ENCODE measurements around the gene COL11A2. TPM values are rescaled to one million over a fixed set of nuclear protein-coding genes. Genes with fewer than 3 reads are reported as not detected.

Gene COL11A2
- total RNA-seq, 1 donor from 2014 or later = 11.9 TPM

DNA sequence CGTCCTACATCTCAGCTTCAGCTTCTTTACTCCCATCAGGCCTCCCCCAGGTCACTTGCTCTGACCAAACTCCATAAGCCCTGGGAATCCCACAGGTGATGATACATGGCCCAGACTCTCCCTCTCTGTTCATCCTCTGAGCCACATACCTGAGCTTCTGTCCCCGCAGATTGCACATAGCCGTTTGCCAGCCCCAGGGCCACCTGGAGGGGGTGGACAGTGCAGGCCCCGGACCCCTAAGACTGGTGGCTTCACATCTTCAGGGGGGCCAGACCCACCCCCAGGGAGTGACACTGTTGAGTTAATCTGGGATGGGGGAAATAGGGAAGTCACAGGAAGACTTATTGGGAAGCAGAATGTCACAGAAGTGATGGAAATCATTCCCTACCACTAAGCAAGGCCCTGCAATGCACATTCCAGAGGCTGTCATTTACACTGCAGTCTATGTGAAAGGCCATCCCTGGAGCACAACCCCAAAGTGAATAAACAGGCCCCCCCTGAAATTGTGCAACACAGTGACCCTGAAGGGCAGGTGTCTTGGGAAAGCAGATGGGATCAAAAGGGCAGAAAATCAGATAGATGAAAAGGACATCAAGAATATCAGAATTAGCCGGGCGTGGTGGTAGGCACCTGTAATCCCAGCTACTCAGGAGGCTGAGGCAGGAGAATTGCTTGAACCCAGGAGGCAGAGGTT lies 6.0 kb upstream of the COL11A2 start:
- TF ChIP-seq, protein P1, sequence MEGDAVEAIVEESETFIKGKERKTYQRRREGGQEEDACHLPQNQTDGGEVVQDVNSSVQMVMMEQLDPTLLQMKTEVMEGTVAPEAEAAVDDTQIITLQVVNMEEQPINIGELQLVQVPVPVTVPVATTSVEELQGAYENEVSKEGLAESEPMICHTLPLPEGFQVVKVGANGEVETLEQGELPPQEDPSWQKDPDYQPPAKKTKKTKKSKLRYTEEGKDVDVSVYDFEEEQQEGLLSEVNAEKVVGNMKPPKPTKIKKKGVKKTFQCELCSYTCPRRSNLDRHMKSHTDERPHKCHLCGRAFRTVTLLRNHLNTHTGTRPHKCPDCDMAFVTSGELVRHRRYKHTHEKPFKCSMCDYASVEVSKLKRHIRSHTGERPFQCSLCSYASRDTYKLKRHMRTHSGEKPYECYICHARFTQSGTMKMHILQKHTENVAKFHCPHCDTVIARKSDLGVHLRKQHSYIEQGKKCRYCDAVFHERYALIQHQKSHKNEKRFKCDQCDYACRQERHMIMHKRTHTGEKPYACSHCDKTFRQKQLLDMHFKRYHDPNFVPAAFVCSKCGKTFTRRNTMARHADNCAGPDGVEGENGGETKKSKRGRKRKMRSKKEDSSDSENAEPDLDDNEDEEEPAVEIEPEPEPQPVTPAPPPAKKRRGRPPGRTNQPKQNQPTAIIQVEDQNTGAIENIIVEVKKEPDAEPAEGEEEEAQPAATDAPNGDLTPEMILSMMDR (conservative IDR thresholded peaks at IDR 0.05) = no peak
- no peaks in the 10 kb centered on the region for H3K27me3 Mint-ChIP-seq
- H3K36me3 Mint-ChIP-seq = peaks cover 41% of the 10 kb centered on the region
- peak overlapping the region; percentile 84 for H3K27ac Mint-ChIP-seq
- H3K4me3 Mint-ChIP-seq = peak overlapping the region; percentile 100
- H3K4me1 Mint-ChIP-seq (ENCODE audit: unreplicated experiment) = peaks cover 66% of the 10 kb centered on the region
- no peak for DNase-seq (ENCODE audit: extremely low spot score, unreplicated experiment)
- no peaks in the 10 kb centered on the region for H3K9me3 Mint-ChIP-seq

DNA sequence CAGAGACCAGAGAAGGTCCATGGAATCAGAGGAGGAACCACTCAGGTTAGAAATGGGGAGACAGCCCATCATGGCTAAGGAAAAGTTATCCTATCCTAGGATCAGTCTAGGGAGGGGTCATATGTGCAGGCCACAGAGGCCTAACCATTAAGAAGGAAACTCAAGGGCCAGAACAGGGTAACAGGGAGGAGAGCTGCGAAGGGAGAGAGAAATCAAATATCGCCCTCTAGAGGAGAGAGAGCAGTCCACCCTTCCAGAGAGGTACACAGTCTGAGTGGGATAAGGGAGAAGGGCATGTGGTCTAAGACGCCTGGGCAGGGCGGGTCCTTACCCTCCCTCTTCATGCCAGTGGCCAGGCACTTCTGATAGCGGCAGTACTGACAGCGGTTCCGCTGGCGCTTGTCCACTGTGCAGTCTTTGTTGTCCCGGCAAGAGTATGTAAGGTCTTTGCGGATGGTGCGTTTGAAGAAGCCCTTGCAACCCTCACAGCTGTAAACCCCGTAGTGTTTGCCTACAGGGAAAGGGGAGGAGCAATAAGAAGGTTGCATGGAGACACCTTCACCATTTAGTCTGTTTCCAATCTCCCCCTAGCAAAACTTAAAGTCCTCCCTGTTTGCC lies 5.3 kb upstream of the COL11A2 start:
- peak overlapping the region; percentile 100 for H3K4me3 Mint-ChIP-seq
- peaks cover 4% of the 10 kb centered on the region for H3K27me3 Mint-ChIP-seq
- peaks cover 34% of the 10 kb centered on the region for H3K36me3 Mint-ChIP-seq
- H3K9me3 Mint-ChIP-seq = no peaks in the 10 kb centered on the region
- DNase-seq (ENCODE audit: extremely low spot score, unreplicated experiment) = no peak
- H3K4me1 Mint-ChIP-seq (ENCODE audit: unreplicated experiment) = peaks cover 58% of the 10 kb centered on the region
- TF ChIP-seq, protein P1 (conservative IDR thresholded peaks at IDR 0.05) = peak; percentile 82
- H3K27ac Mint-ChIP-seq = peak overlapping the region; percentile 84

DNA sequence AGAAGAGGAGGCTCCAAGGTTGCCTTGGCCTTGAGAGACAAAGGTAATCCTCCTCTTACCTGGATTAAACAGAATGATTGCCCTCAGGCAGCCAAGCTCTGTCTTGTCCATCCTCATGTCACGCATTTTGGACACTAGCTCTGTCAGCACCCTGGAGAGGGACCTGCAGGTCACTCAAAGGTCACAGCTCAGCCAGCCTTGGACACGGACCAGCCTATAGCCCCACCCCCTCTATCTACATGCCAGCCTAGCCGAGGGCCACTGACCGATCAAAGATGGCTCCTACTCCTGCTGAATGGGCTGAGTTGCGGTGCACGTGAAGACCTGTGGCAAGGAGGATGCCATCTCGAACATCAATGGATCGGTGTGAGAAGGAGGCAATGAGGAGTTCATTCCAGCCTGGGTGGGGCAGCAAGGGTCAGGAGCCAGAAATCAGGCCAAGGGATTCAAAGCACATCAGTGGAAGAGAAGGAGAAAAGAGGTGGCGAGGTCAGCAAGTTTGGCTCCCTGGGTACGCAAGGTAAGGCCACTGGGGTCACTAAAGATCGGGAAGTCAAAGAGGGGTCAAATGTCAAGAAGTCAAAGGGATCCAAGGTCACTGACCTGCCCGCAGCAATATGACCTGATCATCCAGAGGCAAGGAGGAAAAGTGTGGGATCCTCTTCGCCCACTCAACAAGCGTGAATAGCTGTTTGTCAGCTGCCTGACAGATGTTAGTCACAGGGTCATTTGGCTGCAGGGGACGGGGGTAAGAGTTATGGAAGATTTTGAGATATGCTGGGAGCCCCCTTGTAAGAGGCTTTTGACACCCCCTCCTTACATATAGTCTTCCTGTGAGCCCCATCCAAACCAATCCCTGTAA lies 3.3 kb upstream of the COL11A2 start:
- Mint-ChIP-seq H3K9me3 (no peaks in the 10 kb centered on the region), H3K4me1 (ENCODE audit: unreplicated experiment) (peaks cover 55% of the 10 kb centered on the region), H3K4me3 (no peak overlapping the region), H3K36me3 (peaks cover 20% of the 10 kb centered on the region), H3K27ac (no peak overlapping the region), H3K27me3 (peaks cover 18% of the 10 kb centered on the region)
- DNase-seq (ENCODE audit: extremely low spot score, unreplicated experiment) = no peak
- TF ChIP-seq, protein P1 (conservative IDR thresholded peaks at IDR 0.05) = no peak

DNA sequence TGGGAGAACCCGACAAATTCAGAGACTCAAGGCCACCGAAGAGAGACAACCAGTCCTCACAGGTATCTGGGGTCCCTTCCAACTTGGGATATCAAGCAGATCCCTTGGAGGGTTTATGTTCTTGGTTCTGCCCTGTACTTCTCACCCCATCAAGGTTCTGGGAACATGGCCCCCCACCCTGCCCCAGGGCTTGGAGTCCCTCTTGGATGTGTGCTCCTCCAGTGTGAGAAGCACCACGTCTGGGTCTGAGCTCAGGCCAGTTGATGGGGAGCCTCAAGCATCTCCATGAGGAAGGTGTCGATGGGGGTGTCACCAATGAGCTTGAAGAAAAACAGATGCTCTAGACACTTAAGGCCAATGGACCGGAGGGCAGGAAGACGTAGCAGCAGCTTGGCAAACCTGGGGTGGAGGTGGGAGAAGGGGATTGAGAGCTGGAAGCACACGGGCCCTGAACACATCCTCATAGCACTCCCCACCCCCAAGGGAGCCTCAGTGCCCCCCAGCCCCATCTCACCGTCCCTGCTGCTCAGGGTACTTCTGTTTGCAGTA lies 2.2 kb upstream of the COL11A2 start:
- no peaks in the 10 kb centered on the region for H3K9me3 Mint-ChIP-seq
- TF ChIP-seq, protein P1 (conservative IDR thresholded peaks at IDR 0.05) = no peak
- H3K27me3 Mint-ChIP-seq = peaks cover 27% of the 10 kb centered on the region
- H3K4me1 Mint-ChIP-seq (ENCODE audit: unreplicated experiment) = peaks cover 59% of the 10 kb centered on the region
- H3K27ac Mint-ChIP-seq = no peak overlapping the region
- DNase-seq (ENCODE audit: extremely low spot score, unreplicated experiment) = no peak
- H3K36me3 Mint-ChIP-seq = peaks cover 20% of the 10 kb centered on the region
- H3K4me3 Mint-ChIP-seq = no peak overlapping the region

- no peak for DNase-seq (ENCODE audit: extremely low spot score, unreplicated experiment)
- H3K9me3 Mint-ChIP-seq = no peaks in the 10 kb centered on the region
Observed at GRCh38 chr6:33193619-33194018, 1.4 kb upstream of the COL11A2 start.

More at GRCh38 chr6:33193619-33194018, 1.4 kb upstream of the COL11A2 start:
- Mint-ChIP-seq H3K27me3 (peaks cover 31% of the 10 kb centered on the region), H3K4me1 (ENCODE audit: unreplicated experiment) (peaks cover 53% of the 10 kb centered on the region), H3K27ac (no peak overlapping the region), H3K4me3 (peak overlapping the region; percentile 67), H3K36me3 (peaks cover 20% of the 10 kb centered on the region)
- TF ChIP-seq, protein P1 (conservative IDR thresholded peaks at IDR 0.05) = no peak
